OCI-LY1 (cell line): ENCODE measurements around the gene MYH7B.

Experiments
- CTCF ChIP-seq: fragments of 200-600 bp; sonication (generic), shearing (Covaris generic); IDR thresholded peaks from 2 replicates; pipeline ENCODE4 v1.5.1; 2017; ENCODE audit warnings: mild to moderate bottlenecking, antibody characterized with exemption, low read length, moderate library complexity, mixed read lengths
- EZH2 ChIP-seq: fragments of 200-600 bp; sonication (generic), shearing (Covaris generic); IDR thresholded peaks from 2 replicates; pipeline ENCODE4 v1.8.0; 2017; ENCODE audit warnings: borderline replicate concordance, mixed run types, mild to moderate bottlenecking, antibody characterized with exemption, low read length, moderate library complexity, mixed read lengths

DNA sequence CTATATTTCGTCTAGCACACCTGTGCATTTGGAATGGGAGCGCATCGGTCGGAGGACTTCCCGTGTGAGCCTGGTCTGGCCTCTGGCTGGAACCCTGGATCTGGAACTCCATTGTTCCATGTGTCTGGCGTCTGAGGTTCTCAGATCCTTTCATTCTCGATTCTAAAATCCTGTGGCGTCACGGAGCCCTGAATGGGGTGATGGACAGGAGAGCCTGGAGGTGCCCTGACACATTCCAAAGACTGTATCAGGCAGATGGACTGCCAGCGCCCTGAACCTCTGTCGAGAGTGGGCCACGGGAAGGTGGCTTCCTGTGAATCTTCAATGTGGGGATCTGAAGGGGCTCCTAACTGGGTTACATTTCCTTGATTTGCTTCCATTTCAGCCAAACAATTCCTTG, 20.6 kb downstream of the MYH7B start:
- TF ChIP-seq CTCF (no peak), EZH2 (no peak)
